ENCODE results near the gene CPTP. TPM values are rescaled to one million over a fixed set of nuclear protein-coding genes. Genes with fewer than 3 reads are reported as not detected.
A peak's percentile ranks its signal among the peaks of the same experiment; 100 is the strongest.

CPTP gene
- total and polyA plus RNA-seq, 2 of the 13 experiments (the other 11 are each of a cell fraction or from before 2014, with no cell fraction given): 5.5 to 9.3 TPM

GRCh38 chr1:1283821-1284220 lies 40.8 kb upstream of the CPTP start:
- Histone ChIP-seq H3K4me3 (replicated peaks in 1 of 3; ENCODE audit: insufficient read depth in 1 of 3, low read depth in 2 of 3, low read length in 3 of 3) (no peak overlapping the region), H3K27ac (ENCODE audit: extremely low read length, insufficient read depth, low read length) (no peak overlapping the region), H4K20me1 (ENCODE audit: insufficient read depth, low read length) (no peaks in the 10 kb centered on the region), H2AFZ (ENCODE audit: low read length) (no peak overlapping the region), H3K79me2 (ENCODE audit: insufficient read depth, low read length) (no peaks in the 10 kb centered on the region), H3K9ac (ENCODE audit: insufficient read depth, low read depth, low read length) (no peak overlapping the region), H3K9me3 (ENCODE audit: low read length) (no peaks in the 10 kb centered on the region), H3K4me1 (ENCODE audit: insufficient read depth, low read length) (peaks cover 58% of the 10 kb centered on the region), H3K36me3 (replicated peaks in 1 of 2; ENCODE audit: control insufficient read depth in 1 of 2, insufficient read depth in 2 of 2, low read length in 2 of 2) (no peaks in the 10 kb centered on the region), H3K4me2 (ENCODE audit: low read depth, low read length) (no peak overlapping the region), H3K27me3 (ENCODE audit: control insufficient read depth in 1 of 2, insufficient read depth in 2 of 2, low read length in 2 of 2) (peaks cover 0 to 2% of the 10 kb centered on the region in 2 experiments; a peak in 1 of 5 replicates)
- ATAC-seq (no peak), DNase-seq (ENCODE audit: low spot score) (no peak), FAIRE-seq (no peak)
- ChIA-PET POLR2A (no interaction called here), CTCF (ENCODE audit: low intra/inter-chr PET ratio, low total read pairs) (no interaction called here)
- no peak for TF ChIP-seq ZNF782 (CRISPR knock-in tag; IDR thresholded peaks at IDR 0.05; ENCODE audit: borderline replicate concordance)
- TF ChIP-seq ZNF740 (CRISPR knock-in tag; IDR thresholded peaks at IDR 0.05): 0 out of 2 replicates have a peak, but pooled peaks have one; percentile 43
- no peak for TF ChIP-seq XRCC5 (optimal IDR thresholded peaks at IDR 0.05; ENCODE audit: low read length)
- TF ChIP-seq CTCF (CRISPR knock-in tag; IDR thresholded peaks at IDR 0.05): peak; percentile 21; the same call in 1 of the 2 replicates
- intact Hi-C loops (cut with micrococcal nuclease; ENCODE audit: unreplicated experiment) (no loop called here), in situ Hi-C loops (cut with HindIII; ENCODE audit: extremely low pct_ligation_motif_present, low pct_unique_long_range_greater_than_20kb) (no loop called here)
- no TSS peak for BruUV-seq (replicated peaks)
- WGBS (ENCODE audit: low lambda C conversion rate): 36% methylated on average over 5 of the region's 9 CpGs

DNA sequence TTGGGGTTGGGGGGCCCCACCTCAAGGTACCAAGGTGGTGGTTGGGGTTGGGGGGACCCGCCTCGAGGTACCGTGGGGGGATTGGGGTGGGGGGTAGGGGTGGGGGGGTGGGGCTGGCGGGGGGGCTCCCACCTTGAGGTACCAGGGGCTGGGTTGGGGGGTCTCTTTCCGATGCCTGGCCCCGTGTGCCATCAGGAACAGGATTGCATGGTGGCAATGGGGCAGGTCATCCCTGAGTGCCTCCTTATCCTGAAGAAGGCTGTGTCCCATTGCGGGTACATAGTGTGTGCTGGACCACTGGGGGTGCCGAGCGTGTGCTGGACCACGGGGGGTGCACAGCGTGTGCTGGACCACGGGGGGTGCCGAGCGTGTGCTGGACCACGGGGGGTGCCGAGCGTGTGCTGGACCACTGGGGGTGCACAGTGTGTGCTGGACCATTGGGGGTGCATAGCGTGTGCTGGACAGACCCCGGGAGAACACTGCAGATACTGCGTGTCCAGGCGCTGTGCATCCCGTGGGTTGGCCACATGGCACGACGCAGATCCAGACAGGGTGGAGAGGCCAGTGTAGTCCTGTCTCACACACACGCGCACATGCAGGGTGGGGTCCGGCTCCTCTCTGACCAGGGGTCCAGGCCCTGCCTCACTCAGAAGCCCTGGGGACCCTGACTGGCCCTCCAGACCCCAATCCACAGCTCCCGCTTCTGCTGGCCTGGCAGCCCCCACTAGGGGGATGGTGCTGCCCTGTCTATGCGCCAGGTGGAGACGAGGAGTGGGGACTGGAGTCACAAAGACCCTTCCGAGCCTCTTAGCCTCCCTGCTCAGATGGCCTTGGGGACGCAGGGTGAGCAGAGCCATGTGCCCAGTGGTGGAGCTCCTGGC lies 40.1 kb upstream of the CPTP start:
- Histone ChIP-seq H2AFZ (ENCODE audit: low read length) (no peak overlapping the region), H3K79me2 (ENCODE audit: insufficient read depth, low read length) (no peaks in the 10 kb centered on the region), H3K27me3 (ENCODE audit: control insufficient read depth in 1 of 2, insufficient read depth in 2 of 2, low read length in 2 of 2) (peaks cover 0 to 2% of the 10 kb centered on the region in 2 experiments; a peak in 1 of 5 replicates), H3K27ac (ENCODE audit: extremely low read length, insufficient read depth, low read length) (no peak overlapping the region), H3K36me3 (replicated peaks in 1 of 2; ENCODE audit: control insufficient read depth in 1 of 2, insufficient read depth in 2 of 2, low read length in 2 of 2) (no peaks in the 10 kb centered on the region), H3K9ac (ENCODE audit: insufficient read depth, low read depth, low read length) (no peak overlapping the region), H3K4me2 (ENCODE audit: low read depth, low read length) (no peak overlapping the region), H3K9me3 (ENCODE audit: low read length) (no peaks in the 10 kb centered on the region), H3K4me3 (replicated peaks in 1 of 3; ENCODE audit: insufficient read depth in 1 of 3, low read depth in 2 of 3, low read length in 3 of 3) (no peak overlapping the region), H4K20me1 (ENCODE audit: insufficient read depth, low read length) (no peaks in the 10 kb centered on the region), H3K4me1 (ENCODE audit: insufficient read depth, low read length) (peaks cover 54% of the 10 kb centered on the region)
- ChIA-PET CTCF (ENCODE audit: low intra/inter-chr PET ratio, low total read pairs) (no interaction called here), POLR2A (no interaction called here)
- intact Hi-C loops (cut with micrococcal nuclease; ENCODE audit: unreplicated experiment): no loop called here
- ATAC-seq (no peak), FAIRE-seq (no peak), DNase-seq (ENCODE audit: low spot score) (no peak)
- in situ Hi-C loops (cut with HindIII; ENCODE audit: extremely low pct_ligation_motif_present, low pct_unique_long_range_greater_than_20kb): no loop called here
- BruUV-seq (replicated peaks): no TSS peak
- 74% methylated on average over 10 of the region's 32 CpGs for WGBS (ENCODE audit: low lambda C conversion rate)
- TF ChIP-seq MIER2 (CRISPR knock-in tag; IDR thresholded peaks at IDR 0.05): no peak
- TF ChIP-seq, protein P1, sequence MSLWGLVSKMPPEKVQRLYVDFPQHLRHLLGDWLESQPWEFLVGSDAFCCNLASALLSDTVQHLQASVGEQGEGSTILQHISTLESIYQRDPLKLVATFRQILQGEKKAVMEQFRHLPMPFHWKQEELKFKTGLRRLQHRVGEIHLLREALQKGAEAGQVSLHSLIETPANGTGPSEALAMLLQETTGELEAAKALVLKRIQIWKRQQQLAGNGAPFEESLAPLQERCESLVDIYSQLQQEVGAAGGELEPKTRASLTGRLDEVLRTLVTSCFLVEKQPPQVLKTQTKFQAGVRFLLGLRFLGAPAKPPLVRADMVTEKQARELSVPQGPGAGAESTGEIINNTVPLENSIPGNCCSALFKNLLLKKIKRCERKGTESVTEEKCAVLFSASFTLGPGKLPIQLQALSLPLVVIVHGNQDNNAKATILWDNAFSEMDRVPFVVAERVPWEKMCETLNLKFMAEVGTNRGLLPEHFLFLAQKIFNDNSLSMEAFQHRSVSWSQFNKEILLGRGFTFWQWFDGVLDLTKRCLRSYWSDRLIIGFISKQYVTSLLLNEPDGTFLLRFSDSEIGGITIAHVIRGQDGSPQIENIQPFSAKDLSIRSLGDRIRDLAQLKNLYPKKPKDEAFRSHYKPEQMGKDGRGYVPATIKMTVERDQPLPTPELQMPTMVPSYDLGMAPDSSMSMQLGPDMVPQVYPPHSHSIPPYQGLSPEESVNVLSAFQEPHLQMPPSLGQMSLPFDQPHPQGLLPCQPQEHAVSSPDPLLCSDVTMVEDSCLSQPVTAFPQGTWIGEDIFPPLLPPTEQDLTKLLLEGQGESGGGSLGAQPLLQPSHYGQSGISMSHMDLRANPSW (CRISPR knock-in tag; IDR thresholded peaks at IDR 0.05; ENCODE audit: borderline replicate concordance): no peak
- TF ChIP-seq, protein P2, sequence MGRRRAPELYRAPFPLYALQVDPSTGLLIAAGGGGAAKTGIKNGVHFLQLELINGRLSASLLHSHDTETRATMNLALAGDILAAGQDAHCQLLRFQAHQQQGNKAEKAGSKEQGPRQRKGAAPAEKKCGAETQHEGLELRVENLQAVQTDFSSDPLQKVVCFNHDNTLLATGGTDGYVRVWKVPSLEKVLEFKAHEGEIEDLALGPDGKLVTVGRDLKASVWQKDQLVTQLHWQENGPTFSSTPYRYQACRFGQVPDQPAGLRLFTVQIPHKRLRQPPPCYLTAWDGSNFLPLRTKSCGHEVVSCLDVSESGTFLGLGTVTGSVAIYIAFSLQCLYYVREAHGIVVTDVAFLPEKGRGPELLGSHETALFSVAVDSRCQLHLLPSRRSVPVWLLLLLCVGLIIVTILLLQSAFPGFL (CRISPR knock-in tag; IDR thresholded peaks at IDR 0.05): no peak
